Ovary (tissue), 9 donors: ENCODE data around the gene HACD2. TPM values are rescaled to one million over a fixed set of nuclear protein-coding genes. Genes with fewer than 3 reads are reported as not detected.

Experiments used
- DNase-seq, 5 donors: peaks; one replicate each; pipeline ENCODE4 v3.0.0-alpha.2; 2019 to 2020
- H3K27ac ChIP-seq, 2 donors: fragments of 200-600 bp; one replicate each; pipeline versions ENCODE4 v1.5.1 to v1.8.0; 2019 to 2022
- H3K27me3 ChIP-seq: fragments of 200-600 bp; one replicate; pipeline ENCODE4 v1.8.0; 2022
- H3K36me3 ChIP-seq: fragments of 200-600 bp; sonication (generic); one replicate; pipeline ENCODE4 v1.5.1; 2019
- H3K4me1 ChIP-seq: one replicate; pipeline ENCODE4 v1.8.1; 2013; ENCODE audit warnings: mild to moderate bottlenecking, moderate library complexity; ENCODE audit not compliant: insufficient read depth
- H3K4me3 ChIP-seq: fragments of 200-600 bp; sonication (generic); one replicate; pipeline ENCODE4 v1.5.1; 2017
- H3K9me3 ChIP-seq, 2 donors: fragments of 200-600 bp in 1 of 2; sonication (generic) in 1 of 2; one replicate each; pipeline versions ENCODE4 v1.5.1 to v1.8.1; 2013 to 2019; ENCODE audit warnings: mild to moderate bottlenecking in 1 of 2, moderate library complexity in 1 of 2
- EP300 ChIP-seq: sonication (generic); formaldehyde crosslinking; IDR thresholded peaks from one replicate; pipeline ENCODE4 v1.6.1; 2017; ENCODE audit warnings: antibody characterized with exemption
- POLR2A ChIP-seq: fragments of 450-650 bp; IDR thresholded peaks from one replicate; pipeline ENCODE4 v1.6.1; 2017; ENCODE audit warnings: antibody characterized with exemption, mild to moderate bottlenecking, moderate library complexity
- WGBS, 3 donors: extraction: QIAGEN DNeasy Blood & Tissue Kit in 1 of 3; methylation state at CpG; one replicate each; pipeline versions ENCODE4 v1.1.5 to v1.1.7; 2013 to 2017; 5-methylcytosine and 5-hydroxymethylcytosine counted together
- intact Hi-C, 4 donors: fragments of 100-400 bp; cut with DNase I; formaldehyde crosslinking; loops; one replicate each; pipeline versions ENCODE4 v1.11.0 to v1.15.1; 2022 to 2023
- polyA plus RNA-seq, 2 donors: library from polyadenylated mRNA; stranded (reverse); fragments of 200-250 nt in 1 of 2; fragments of 350-450 nt in 1 of 2; fragmentation: Illumina TruSeq in 1 of 2; extraction: RNeasy Lipid Tissue Mini Kit (QIAGEN cat#74804) in 1 of 2; gene quantifications; one replicate each; pipeline ENCODE4 v1.2.3, GENCODE V29; 2013 to 2014
- total RNA-seq, 7 donors: library from RNA; depleted of rRNA in 2 of 7; stranded (reverse); fragments of >200 nt in 2 of 7; fragmentation: NEBNext Ultra II Directional in 3 of 7; extraction: Animal tissue kit (Norgen Biotek cat#: 25700) in 3 of 7; gene quantifications; one replicate each; pipeline versions ENCODE4 v1.1.0 to v1.2.4, GENCODE V29; 2016 to 2023
- TF ChIP-seq, protein P1 (sequence below), 3 donors: fragments of 450-650 bp in 2 of 3; fragments of 200-600 bp in 1 of 3; IDR thresholded peaks; one replicate each; pipeline versions ENCODE4 v1.5.1 to v1.8.0; 2016 to 2022; ENCODE audit warnings: antibody characterized with exemption in 3 of 3, mild to moderate bottlenecking in 1 of 3
- donor health status: DM: no; HTN: no; CAD: no; lungs with moderate emphysema.
- donor health status: DM: no; HTN: no; CAD: no.
- donor health status: Bipolar disorder and iron deficiency.
- donor health status: DM: yes; HTN: yes; CAD: no.
- donor health status: DM: no; HTN: no; CAD: no.
- donor health status: DM: yes; HTN: yes; CAD: no.

HACD2 gene
- total and polyA plus RNA-seq, 9 donors = 12.6 to 33.2 (median 20.9) TPM

DNA sequence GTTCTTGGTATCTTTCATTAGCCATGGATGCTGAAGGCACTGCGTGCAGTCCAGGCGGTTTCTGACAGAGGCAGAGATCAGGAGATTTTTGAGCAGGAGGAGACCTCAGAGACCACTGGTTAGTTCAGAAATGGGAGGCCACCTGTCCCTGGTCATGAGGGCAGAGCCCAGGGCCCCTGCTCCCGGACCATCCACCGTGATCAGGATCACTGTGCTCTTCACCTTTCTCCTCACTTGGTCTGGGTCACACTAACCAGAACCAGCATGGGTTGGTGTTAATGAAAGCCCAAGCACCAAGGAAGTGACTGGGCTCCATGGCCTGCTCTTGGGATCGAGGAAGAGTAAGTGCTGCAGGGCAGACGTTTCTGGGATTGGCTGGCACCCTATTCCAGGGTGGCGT, 42.0 kb upstream of the HACD2 start:
- no peak for DNase-seq
- no peaks in the 10 kb centered on the region for H3K4me1 ChIP-seq
- intact Hi-C loops = no loop called here
- 94 to 98% (median 96%) methylated on average over 7 of the region's 7 CpGs for WGBS, 3 donors
- TF ChIP-seq EP300 = no peak
- no peak for TF ChIP-seq POLR2A
- TF ChIP-seq, protein P1, sequence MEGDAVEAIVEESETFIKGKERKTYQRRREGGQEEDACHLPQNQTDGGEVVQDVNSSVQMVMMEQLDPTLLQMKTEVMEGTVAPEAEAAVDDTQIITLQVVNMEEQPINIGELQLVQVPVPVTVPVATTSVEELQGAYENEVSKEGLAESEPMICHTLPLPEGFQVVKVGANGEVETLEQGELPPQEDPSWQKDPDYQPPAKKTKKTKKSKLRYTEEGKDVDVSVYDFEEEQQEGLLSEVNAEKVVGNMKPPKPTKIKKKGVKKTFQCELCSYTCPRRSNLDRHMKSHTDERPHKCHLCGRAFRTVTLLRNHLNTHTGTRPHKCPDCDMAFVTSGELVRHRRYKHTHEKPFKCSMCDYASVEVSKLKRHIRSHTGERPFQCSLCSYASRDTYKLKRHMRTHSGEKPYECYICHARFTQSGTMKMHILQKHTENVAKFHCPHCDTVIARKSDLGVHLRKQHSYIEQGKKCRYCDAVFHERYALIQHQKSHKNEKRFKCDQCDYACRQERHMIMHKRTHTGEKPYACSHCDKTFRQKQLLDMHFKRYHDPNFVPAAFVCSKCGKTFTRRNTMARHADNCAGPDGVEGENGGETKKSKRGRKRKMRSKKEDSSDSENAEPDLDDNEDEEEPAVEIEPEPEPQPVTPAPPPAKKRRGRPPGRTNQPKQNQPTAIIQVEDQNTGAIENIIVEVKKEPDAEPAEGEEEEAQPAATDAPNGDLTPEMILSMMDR (IDR thresholded peaks at IDR 0.05) = no peak
- no peak overlapping the region for H3K27ac ChIP-seq
- no peaks in the 10 kb centered on the region for H3K9me3 ChIP-seq
- no peak overlapping the region for H3K4me3 ChIP-seq
- H3K36me3 ChIP-seq = no peaks in the 10 kb centered on the region
- no peaks in the 10 kb centered on the region for H3K27me3 ChIP-seq

DNA sequence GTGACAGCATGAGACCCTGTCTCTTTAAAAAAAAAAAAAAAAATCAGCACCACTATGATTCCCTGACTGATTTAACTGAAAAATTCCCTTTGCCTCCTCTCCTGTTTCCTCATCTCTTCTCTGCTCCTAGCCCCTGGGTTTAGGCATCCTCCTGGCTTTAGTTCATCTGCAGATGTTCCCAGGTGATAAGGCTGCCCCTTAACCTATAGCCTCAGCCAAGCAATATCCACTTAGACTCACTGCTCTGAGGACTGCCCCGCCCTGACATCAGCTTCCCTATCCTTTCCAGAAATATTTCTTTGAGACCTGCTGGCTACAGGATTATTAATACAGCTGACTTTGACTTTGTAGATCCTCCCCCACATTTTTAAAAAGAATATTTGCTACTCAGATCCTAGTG, 39.4 kb upstream of the HACD2 start:
- Histone ChIP-seq H3K27me3 (no peaks in the 10 kb centered on the region), H3K9me3 (no peaks in the 10 kb centered on the region), H3K4me3 (no peak overlapping the region), H3K36me3 (no peaks in the 10 kb centered on the region), H3K27ac (no peak overlapping the region), H3K4me1 (peaks cover 8% of the 10 kb centered on the region)
- 91 to 97% (median 91%) methylated on average over 1 of the region's 1 CpG for WGBS, 3 donors
- intact Hi-C loops = no loop called here
- DNase-seq = no peak
- TF ChIP-seq, protein P1 (IDR thresholded peaks at IDR 0.05) = no peak
- TF ChIP-seq EP300 (no peak), POLR2A (no peak)

DNA sequence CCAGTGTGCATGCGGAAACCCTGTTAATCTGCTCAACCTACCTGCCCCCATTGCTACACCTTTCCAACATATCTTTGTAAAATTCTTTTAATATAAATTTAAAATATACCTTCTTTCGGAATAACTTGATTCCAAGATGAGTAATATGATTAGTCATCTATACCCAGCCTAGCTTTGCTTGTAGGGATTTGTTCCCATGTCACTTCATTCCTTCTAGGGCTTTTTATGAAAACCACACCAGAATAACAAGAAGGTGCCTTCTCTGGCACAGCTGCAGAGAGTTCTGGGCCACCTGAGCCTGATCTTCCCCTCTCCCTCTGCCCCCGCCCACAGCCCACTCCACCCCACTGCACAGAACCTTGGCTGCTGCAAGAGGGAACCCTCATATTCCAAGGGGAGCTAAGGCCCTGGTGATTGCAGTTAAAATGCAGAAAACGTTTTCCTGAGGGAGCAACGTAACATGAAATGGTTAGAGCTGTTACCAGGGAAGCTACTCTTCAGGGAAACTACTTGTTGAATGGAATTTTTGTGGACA, 38.6 kb upstream of the HACD2 start:
- peaks cover 15% of the 10 kb centered on the region for H3K4me1 ChIP-seq
- WGBS, 3 donors = 88 to 95% (median 92%) methylated on average over 5 of the region's 5 CpGs
- no peak overlapping the region for H3K27ac ChIP-seq

DNA sequence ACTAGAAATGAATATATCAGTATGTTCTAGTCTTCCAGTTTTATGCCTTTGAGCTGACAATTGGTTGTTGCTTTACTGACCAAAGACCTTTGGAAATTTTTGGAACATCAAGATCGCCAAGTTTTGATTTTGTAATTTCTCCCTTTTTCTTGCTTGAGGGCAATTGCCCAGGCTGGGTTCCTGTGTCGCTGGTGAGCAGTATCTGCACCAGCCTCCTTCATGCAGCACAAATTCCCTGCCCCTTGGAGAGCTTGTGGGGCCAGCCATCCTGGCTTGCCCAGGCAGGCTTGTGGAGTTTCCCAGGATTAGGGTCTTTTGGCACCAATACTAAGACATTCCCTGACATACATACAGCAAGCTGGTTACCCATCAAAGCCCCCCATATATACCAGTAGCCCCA, 37.9 kb upstream of the HACD2 start:
- no peaks in the 10 kb centered on the region for H3K27me3 ChIP-seq
- no peaks in the 10 kb centered on the region for H3K9me3 ChIP-seq
- intact Hi-C loops = no loop called here
- DNase-seq = no peak
- TF ChIP-seq POLR2A (no peak), EP300 (no peak)
- TF ChIP-seq, protein P1 (IDR thresholded peaks at IDR 0.05) = no peak
- H3K27ac ChIP-seq = no peak overlapping the region
- no peaks in the 10 kb centered on the region for H3K36me3 ChIP-seq
- H3K4me1 ChIP-seq = peaks cover 21% of the 10 kb centered on the region
- WGBS, 3 donors = 89 to 95% (median 91%) methylated on average over 2 of the region's 2 CpGs
- no peak overlapping the region for H3K4me3 ChIP-seq

More for the DNA sequence above, 38.6 kb upstream of the HACD2 start:
- no peaks in the 10 kb centered on the region for H3K36me3 ChIP-seq
- H3K27me3 ChIP-seq = no peaks in the 10 kb centered on the region
- H3K9me3 ChIP-seq = no peaks in the 10 kb centered on the region
- DNase-seq = no peak
- no peak overlapping the region for H3K4me3 ChIP-seq
- intact Hi-C loops = no loop called here
- TF ChIP-seq POLR2A (no peak), EP300 (no peak)
- TF ChIP-seq, protein P1 (IDR thresholded peaks at IDR 0.05) = no peak
